GM12873 (cell line): ENCODE results near the gene XIRP2.

Experiments used
- CTCF ChIP-seq: IDR thresholded peaks from 2 replicates; pipeline ENCODE4 v1.5.1; 2012; ENCODE audit warnings: low read depth, mild to moderate bottlenecking, moderate library complexity, low read length, control low read depth; ENCODE audit not compliant: insufficient read depth; ENCODE audit errors: missing control alignments

Gene XIRP2

GRCh38 chr2:167187049-167187727, 298.9 kb downstream of the XIRP2 start:
- TF ChIP-seq CTCF: no peak

- TF ChIP-seq CTCF: no peak
Measured at GRCh38 chr2:167187978-167188967, 300.0 kb downstream of the XIRP2 start.

- no peak for TF ChIP-seq CTCF
Measured at GRCh38 chr2:167190053-167190452, 301.8 kb downstream of the XIRP2 start.

GRCh38 chr2:167191588-167191987, 303.3 kb downstream of the XIRP2 start:
- no peak for TF ChIP-seq CTCF

GRCh38 chr2:167192833-167193232, 304.6 kb downstream of the XIRP2 start:
- TF ChIP-seq CTCF: no peak

GRCh38 chr2:167196461-167197252, 308.4 kb downstream of the XIRP2 start:
- no peak for TF ChIP-seq CTCF

- TF ChIP-seq CTCF: no peak
Measured at GRCh38 chr2:167198009-167198408, 309.7 kb downstream of the XIRP2 start.
